Lower lobe of right lung (tissue), 2 donors: Measurements from ENCODE around the gene RAB6B. TPM values are rescaled to one million over a fixed set of nuclear protein-coding genes. Genes with fewer than 3 reads are reported as not detected.

ENCODE experiments used
- ATAC-seq, 2 donors: fragments of 200-7000 bp; cut with Tn5 transposase; one replicate each; pipeline ENCODE4 v1.9.1; 2020 to 2022; ENCODE audit warnings: mild to moderate bottlenecking in 2 of 2, moderate library complexity in 2 of 2
- DNase-seq: peaks from one replicate; pipeline ENCODE4 v3.0.0-alpha.2; 2020
- H3K27ac ChIP-seq: fragments of 200-600 bp; one replicate; pipeline ENCODE4 v1.8.0; 2022
- H3K27me3 ChIP-seq: fragments of 200-600 bp; one replicate; pipeline ENCODE4 v1.8.0; 2022; ENCODE audit warnings: low read depth
- H3K36me3 ChIP-seq: fragments of 200-600 bp; one replicate; pipeline ENCODE4 v1.8.0; 2022; ENCODE audit warnings: mild to moderate bottlenecking
- H3K4me1 ChIP-seq: fragments of 200-600 bp; one replicate; pipeline ENCODE4 v1.8.0; 2022
- H3K4me3 ChIP-seq: fragments of 200-600 bp; one replicate; pipeline ENCODE4 v1.8.0; 2022; ENCODE audit warnings: mild to moderate bottlenecking
- H3K9me3 ChIP-seq: fragments of 200-600 bp; one replicate; pipeline ENCODE4 v1.8.0; 2022
- intact Hi-C: fragments of 100-400 bp; cut with DNase I; formaldehyde crosslinking; loops from one replicate; pipeline ENCODE4 v1.11.0; 2022
- total RNA-seq: library from RNA; stranded (reverse); fragmentation: NEBNext Ultra II Directional; extraction: Animal tissue kit (Norgen Biotek cat#: 25700); gene quantifications from one replicate; pipeline ENCODE4 v1.2.1, GENCODE V29; 2021
- TF ChIP-seq, protein P1 (sequence below): fragments of 200-600 bp; IDR thresholded peaks from one replicate; pipeline ENCODE4 v1.8.0; 2022; ENCODE audit warnings: antibody characterized with exemption, mild to moderate bottlenecking
- donor health status: DM: no; HTN: yes; CAD: no; lungs with severe emphysema.

The RAB6B gene
- total RNA-seq, 1 donor from 2014 or later, result 5.5 TPM

DNA sequence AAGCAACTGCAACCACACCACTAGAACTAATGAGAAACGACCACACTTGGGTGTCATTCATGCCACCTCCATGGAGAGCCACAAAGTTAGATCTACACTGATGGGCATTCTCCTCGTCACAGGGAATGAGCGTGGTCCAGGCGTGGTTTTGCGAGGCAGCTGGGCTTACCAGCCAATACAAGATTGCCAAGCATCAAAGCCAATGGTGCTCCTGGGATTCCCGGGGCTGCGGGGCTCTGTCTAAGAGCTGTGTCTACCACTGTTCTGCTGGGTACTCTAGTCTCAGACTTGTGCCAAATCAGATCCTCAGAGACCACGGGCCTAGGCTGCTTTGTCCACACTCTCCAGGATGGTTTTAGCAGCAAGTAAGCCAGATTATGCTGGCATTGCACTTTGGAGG is 43.8 kb downstream of the RAB6B start:
- intact Hi-C loops, result no loop called here
- Histone ChIP-seq H3K4me1 (no peaks in the 10 kb centered on the region), H3K27me3 (no peaks in the 10 kb centered on the region), H3K9me3 (no peaks in the 10 kb centered on the region), H3K27ac (no peak overlapping the region), H3K4me3 (no peak overlapping the region), H3K36me3 (no peaks in the 10 kb centered on the region)
- ATAC-seq (no peak), DNase-seq (no peak)
- TF ChIP-seq, protein P1, sequence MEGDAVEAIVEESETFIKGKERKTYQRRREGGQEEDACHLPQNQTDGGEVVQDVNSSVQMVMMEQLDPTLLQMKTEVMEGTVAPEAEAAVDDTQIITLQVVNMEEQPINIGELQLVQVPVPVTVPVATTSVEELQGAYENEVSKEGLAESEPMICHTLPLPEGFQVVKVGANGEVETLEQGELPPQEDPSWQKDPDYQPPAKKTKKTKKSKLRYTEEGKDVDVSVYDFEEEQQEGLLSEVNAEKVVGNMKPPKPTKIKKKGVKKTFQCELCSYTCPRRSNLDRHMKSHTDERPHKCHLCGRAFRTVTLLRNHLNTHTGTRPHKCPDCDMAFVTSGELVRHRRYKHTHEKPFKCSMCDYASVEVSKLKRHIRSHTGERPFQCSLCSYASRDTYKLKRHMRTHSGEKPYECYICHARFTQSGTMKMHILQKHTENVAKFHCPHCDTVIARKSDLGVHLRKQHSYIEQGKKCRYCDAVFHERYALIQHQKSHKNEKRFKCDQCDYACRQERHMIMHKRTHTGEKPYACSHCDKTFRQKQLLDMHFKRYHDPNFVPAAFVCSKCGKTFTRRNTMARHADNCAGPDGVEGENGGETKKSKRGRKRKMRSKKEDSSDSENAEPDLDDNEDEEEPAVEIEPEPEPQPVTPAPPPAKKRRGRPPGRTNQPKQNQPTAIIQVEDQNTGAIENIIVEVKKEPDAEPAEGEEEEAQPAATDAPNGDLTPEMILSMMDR, result no peak

DNA sequence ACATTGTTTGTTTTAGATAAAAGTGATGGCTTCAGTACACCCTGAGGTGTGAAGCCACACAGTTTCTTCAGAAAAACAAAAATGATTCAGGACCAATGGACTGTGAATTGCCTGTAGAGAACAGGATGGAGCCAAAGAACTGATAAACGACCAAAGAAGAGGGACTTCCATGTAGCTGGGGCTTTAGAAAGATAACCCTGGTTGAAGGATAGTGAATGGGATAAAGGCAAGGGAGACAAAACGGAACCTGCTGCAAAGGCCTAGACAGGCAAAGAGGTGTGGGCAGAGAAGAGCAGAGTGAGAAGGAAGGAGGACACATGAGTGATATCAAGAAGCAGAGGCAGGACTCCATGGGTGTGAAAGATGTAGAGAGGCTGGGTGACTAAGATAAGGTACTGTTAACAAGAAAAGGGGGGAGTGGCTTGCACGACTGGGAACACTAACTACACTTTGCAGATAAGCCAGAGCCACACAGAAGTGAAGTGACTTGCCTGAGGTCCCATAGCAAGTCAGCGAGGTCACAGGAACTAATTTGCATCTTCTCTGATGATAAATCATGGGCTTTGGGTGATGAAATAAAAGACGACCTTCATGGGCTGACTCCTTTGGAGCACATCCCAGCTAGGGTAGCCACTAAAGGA is 44.3 kb downstream of the RAB6B start:
- no peaks in the 10 kb centered on the region for H3K36me3 ChIP-seq
- H3K4me1 ChIP-seq, result no peaks in the 10 kb centered on the region
- H3K4me3 ChIP-seq, result no peak overlapping the region
- no peak overlapping the region for H3K27ac ChIP-seq
- ATAC-seq, result no peak
- no peaks in the 10 kb centered on the region for H3K9me3 ChIP-seq
- intact Hi-C loops, result no loop called here
- no peak for DNase-seq
- no peaks in the 10 kb centered on the region for H3K27me3 ChIP-seq
- TF ChIP-seq, protein P1, result no peak

- intact Hi-C loops, result no loop called here
- Histone ChIP-seq H3K27ac (no peak overlapping the region), H3K27me3 (no peaks in the 10 kb centered on the region), H3K4me3 (no peak overlapping the region), H3K4me1 (no peaks in the 10 kb centered on the region), H3K9me3 (no peaks in the 10 kb centered on the region), H3K36me3 (no peaks in the 10 kb centered on the region)
- DNase-seq (no peak), ATAC-seq (no peak)
- TF ChIP-seq, protein P1, result no peak
Observed at GRCh38 chr3:133850034-133850433, 45.6 kb downstream of the RAB6B start.

DNA sequence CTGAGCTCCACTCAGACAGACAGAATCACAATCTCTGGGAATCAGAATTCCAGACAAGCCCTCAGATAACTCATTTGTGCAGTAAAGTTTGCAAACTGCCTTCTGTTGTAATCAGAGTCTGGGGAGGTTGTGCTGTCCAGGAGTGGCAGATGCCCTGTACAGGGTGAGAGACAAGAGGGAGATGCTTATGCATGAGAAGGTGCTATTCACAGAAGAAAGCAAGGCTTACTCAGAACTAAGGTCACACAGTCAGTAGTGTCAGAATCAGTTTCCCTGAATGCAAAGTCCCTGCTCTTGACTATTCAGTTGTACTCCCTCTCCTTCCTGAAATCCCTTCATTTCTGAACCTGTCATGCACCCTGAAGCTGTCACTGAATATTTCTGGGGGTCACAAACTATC is 46.3 kb downstream of the RAB6B start:
- intact Hi-C loops, result no loop called here
- no peaks in the 10 kb centered on the region for H3K27me3 ChIP-seq
- TF ChIP-seq, protein P1, result no peak

DNA sequence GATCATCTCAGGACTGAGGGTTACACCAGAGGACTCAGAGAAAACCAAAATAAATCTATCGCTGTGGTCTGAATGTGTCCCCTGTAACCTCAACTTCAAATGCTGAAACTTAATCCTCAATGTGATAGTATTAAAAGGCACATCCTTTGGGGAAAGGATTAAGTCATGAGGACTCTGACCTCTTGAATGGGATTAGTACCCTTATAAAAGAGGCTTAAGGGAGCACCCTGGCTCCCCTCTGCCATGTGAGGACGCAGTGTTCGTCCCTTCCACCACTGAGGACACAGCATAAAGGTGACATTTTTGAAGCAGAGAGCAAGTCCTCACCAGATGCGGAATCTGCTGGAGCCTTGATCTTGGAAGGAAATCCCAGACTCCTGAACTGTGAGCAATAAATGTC is 50.6 kb downstream of the RAB6B start:
- intact Hi-C loops, result no loop called here
- H3K36me3 ChIP-seq, result no peaks in the 10 kb centered on the region
- H3K4me3 ChIP-seq, result no peak overlapping the region
- H3K9me3 ChIP-seq, result no peaks in the 10 kb centered on the region
- TF ChIP-seq, protein P1, result no peak
- no peak for ATAC-seq
- no peak overlapping the region for H3K27ac ChIP-seq
- no peak for DNase-seq
- H3K4me1 ChIP-seq, result no peaks in the 10 kb centered on the region
- H3K27me3 ChIP-seq, result no peaks in the 10 kb centered on the region

More for the DNA sequence above, 46.3 kb downstream of the RAB6B start:
- H3K4me1 ChIP-seq, result no peaks in the 10 kb centered on the region
- H3K4me3 ChIP-seq, result no peak overlapping the region
- H3K27ac ChIP-seq, result no peak overlapping the region
- DNase-seq (no peak), ATAC-seq (no peak)
- H3K9me3 ChIP-seq, result no peaks in the 10 kb centered on the region
- H3K36me3 ChIP-seq, result no peaks in the 10 kb centered on the region

- intact Hi-C loops, result no loop called here
- DNase-seq (no peak), ATAC-seq (no peak)
- Histone ChIP-seq H3K27me3 (no peaks in the 10 kb centered on the region), H3K27ac (no peak overlapping the region), H3K9me3 (no peaks in the 10 kb centered on the region), H3K4me3 (no peak overlapping the region), H3K4me1 (no peaks in the 10 kb centered on the region), H3K36me3 (no peaks in the 10 kb centered on the region)
- TF ChIP-seq, protein P1, result no peak
Observed at GRCh38 chr3:133843634-133844033, 52.0 kb downstream of the RAB6B start.
